NK-92 (cell line): ENCODE data around the gene IL23R.

ENCODE experiments used
- DNase-seq: peaks from one replicate; lab custom pipeline; 2025; ENCODE audit not compliant: unreplicated experiment; lab: John Stamatoyannopoulos, UW

The IL23R gene

DNA sequence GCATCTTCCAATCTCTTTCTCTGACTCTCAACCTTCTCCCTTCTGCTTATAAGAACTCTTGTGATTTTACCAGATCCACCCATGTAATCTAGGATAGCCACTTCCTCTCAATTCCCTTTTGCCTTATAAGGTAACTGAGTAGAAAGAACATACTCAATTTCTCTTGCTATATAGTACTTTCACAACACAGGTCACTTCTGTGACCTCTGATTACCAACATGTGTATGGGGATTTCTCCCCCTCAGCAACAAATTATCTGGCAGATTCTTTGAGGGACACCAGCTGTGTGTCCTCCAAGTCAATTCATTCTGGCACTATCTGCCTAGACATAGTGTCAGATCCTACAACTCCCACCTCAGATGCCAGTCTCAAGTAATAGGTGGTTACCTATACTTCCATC, 62.5 kb downstream of the IL23R start:
- no peak for DNase-seq

DNA sequence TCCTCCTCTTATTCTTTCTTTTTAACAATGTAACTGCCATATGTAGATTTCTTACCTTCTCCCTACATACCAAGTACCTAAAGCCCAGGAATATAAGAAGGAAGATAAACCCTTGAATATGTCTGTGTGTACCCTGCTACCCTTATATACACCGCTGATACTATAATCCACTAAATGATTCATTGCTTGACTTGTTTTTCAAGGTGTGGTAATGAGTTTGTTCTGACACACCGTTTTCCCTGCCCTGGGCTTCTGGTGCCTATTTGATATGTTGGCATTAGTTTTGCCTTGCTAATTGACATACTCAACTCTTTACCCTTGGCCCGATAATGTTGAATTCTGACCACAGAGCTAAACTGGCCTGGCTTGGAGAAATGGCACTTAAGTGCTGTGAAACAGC, 64.3 kb downstream of the IL23R start:
- no peak for DNase-seq

DNA sequence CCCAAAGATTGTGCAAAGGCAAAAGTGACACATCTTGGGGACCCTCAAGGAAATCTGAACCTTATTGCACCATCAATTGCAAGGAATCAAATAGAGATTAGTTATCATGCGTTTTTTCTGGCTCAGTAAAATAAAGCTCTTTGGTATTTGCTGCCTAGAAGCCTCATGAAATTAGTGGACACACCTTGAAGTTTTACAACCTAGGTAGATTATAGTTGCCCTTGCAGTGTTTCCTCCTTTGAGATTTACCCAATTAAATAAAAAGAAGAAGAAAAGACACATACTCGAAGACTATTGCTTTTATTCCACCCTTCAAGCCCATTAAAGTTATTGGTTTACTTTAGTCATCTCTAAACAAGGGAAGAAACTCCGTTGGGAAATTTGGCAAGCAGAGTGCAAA, 70.0 kb downstream of the IL23R start:
- DNase-seq: no peak

DNA sequence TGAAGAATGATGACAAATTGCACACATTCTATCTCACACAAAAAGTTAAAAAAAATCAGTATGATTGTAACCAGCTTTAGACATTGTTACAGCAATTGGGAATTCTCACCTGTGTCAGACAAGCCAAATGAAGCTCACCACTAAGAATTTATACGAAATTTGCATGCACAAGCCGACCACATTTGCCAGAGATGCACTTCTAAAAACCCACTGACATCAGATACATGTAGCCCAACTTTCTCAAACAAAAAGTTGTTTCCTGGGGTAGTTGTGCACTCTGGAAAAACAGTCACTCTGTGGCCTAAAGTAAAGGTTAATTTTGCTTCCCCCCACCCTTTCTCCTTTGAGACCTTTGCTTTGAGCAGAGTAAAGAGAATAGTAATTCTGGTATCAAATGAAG, 73.5 kb downstream of the IL23R start:
- no peak for DNase-seq

DNA sequence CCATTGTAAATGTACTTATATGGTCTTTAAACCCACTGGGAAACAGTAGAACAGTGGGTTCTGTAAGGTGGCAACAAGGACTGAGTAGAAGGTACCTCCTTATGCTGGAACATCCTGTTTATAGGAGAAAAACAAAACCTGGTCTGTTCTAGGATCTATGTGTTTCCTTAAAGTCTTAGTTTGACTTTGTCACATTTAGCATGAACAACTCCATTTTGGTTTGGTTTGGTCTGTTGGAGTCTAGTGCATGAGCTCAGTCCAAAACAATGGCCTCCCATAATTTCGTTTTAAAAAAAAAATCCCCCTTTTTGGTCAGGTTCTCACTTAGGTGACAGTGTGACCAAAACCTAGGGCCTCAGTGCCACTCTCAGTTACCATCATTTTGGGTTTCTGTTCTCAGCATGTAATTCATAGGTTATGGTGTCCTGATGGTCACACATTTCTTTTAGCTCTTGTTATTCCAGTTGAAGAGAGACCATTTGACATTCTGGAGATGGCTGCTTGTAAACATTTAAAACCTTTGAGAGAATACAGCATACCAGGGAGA, 75.0 kb downstream of the IL23R start:
- DNase-seq: no peak

DNA sequence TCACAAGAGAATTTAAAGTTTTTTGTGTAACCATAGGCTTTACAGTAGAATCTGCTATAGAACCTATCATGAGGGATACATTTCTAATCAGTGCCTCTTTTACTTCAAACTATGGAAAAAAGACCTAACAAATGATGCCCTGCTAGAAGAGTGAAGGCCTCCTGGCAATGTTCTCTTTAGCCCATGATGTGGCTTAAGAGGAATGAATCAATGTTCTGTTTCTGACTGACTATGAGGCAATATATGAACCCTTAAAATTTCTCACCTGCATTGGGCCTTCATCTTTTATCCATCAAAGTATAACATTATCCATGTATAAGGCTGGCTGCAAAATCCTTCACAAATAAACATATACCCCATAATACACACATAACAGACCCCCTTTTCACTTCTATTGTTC, 75.8 kb downstream of the IL23R start:
- no peak for DNase-seq

DNA sequence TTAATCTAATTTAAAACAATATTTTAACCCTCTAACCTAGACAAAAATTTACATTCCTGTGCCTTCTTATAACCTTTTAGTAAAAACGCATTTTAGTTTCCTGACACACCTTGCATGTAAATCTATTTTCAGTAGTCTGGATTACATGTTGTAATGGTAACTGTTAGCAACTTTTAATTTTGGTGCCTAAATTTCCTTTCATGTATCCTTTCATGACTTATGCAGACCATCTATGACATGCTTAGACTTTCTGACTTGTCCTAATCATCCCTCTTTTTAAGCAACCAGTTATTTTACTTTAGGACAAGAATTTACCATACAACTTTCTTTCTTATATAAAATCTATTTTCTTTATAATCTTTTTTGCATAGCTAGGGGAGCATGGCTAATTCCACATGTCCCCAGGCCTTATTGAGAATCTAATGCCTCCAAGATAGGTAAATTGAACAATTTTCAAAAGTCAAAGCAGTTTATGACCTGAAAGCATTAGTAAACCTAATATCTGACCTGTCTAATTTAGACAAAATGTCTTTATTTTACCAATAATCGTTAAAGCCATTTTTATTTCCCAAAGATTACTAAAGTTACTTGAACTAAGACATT, 83.9 kb downstream of the IL23R start:
- no peak for DNase-seq

DNA sequence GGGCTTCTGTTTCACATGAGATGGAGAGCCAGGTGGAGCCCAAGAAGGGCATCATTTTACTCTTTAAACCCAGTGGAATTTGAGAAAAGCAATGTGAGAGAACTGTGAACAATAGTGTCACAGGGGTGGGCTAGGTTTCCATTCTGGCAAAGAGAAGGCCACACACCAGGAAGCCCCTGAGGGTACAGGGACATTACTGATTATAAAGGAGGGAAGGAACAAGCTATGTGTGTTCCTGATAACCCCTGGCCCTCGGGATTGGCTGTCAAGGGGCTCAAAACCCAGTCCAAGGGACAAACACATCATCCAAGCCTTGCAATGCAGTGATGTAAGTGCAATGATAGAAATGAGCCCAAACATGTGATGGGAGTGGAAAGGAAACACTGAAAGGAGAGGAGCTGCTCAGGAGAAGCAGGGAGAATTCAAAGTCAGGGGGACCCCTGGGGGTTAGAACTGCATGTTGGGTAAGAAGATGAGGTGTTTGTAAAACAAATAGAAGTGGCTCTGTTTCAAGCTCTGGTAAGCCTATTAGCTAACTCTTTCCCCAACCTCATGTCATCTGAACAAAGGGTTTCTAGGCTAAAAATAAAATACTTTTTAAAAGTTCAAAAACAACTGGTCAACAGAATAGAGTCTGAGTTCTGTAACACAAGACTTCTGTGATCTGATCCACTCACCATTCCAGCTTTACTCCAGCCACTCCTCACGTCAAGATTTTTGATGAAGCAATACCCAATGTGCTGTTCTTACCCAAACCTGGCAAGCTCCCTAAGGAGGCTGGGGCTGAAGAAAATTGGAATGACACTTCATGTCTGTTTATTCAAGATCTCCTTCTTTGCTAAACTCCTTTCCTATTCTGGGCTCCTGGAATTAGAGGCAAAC, 90.3 kb downstream of the IL23R start:
- DNase-seq: no peak

DNA sequence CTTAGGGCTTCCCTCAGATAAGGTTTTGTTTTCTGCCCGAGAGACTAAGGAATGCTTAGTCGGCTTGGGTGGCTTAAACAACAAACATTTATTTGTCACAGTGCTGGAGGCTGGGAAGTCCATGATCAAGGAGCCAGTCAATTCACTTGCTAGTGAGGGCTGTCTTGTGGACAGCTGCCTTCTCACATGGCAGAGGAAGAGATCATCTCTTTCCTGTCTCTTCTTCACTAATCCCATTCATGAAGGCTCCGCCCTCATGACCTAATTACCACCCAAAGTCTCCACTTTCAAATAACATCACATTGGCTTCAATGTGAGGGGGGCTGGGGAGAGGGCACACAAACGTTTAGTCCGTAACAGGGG, 90.9 kb downstream of the IL23R start:
- DNase-seq: no peak

DNA sequence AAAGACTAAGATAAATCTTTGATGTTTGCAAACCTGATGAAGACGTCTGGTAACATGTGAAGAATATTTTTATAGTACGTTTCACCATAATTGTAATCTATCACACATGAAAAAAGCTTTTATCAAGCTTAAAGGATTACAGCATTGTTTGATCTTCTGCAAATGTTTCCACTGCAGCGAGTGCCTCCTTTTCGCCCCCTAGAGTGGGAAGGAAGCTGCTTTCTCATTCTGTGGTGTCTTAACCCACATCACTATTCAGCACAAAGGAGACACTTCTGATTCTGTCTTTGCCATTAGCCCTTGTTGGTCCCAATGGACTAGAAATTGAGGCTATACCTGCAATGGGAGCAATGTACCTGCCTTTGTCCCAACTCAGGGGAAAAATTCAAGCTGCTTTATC, 95.4 kb downstream of the IL23R start:
- no peak for DNase-seq

DNA sequence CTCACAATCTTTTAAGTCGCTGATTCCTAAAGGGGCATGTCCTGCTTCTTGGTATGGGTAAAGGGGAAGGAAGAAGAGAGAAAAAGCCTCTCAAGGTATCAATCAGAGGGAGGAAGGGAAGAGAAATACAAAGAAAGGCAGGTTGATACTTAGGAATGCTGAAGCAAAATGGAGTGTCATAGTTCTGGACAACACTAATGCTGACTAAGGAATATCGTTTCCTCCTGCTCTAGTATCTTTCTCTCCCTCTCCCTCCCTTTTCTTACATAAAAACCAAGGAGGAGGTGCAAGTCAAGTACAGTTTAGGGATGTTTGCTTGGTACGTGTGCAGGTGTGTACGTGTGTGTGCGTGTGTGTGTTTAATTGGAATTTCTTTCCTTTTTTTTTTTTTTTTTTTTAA, 96.5 kb downstream of the IL23R start:
- no peak for DNase-seq

DNA sequence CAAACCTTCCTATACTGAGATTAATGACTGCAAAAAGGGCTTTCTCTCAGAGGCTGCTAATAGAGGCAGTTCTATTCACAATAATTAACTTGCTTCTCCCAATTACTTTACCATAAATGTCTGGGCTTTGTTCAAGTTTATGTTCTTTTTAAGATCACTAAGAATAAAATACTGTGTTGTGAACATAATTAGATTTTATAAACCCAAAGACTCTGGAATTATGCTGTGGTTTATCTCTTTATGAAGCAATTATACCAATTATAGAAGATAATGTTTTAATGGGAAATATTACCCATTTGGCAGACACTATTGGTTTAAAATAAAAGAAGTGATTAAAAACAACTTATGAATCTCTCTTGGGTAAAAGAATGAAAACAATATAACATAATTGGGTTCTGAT, 97.9 kb downstream of the IL23R start:
- no peak for DNase-seq

DNA sequence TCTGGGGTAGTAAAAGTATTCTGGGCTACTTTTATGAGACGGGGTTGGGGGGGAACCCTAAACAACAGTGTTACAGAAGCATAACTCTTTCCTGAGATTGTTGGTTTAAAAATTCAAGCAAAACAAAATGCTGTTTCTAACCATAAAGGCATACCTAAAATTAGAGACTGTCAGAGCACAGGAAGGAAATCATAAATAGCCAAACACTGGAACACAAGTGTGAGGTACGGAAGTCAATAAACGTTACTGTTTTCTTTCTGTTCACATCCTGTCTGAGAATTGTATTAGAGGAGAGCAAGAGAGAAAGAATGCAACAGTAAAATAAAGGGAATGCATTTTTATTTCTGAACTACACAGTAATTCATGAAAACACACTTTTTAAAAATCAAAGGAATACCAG, 98.6 kb downstream of the IL23R start:
- DNase-seq: no peak

DNA sequence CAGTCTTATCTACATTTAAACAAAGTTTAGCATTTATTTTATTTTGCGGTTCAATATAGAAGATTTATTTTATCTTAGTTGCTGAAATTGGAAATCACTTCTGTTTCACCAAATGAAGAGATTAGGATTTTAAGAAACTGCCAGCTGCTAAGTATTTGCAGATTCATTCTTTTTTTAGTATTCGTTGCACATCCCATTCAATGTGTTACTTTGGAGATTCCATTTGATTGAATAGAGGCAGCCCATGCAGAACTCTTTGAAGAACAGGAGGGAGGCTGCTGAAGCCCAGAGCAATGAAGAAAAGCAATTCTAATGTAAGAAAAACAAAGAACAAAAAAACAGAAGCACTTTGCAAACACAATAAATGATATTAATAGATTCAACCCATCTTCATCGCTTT, 102.8 kb downstream of the IL23R start:
- no peak for DNase-seq

DNA sequence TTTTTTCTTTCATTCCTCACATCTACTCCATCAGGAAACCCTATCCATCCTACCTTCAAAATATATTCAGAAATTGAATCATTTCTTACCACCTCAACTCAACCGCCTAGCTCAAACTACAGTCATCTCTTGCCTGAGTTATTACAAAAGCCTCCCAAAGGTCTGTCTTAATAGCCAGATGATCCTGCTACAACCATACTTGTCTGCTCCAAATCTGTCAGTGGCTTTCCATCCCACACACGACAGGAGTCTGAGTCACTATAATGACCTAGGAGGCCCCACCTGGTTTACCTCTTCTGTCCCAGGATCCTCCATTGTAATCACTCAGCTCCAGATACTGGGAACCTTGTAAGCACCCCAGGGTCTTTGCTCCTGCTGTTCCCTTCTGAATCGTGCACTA, 104.3 kb downstream of the IL23R start:
- no peak for DNase-seq

DNA sequence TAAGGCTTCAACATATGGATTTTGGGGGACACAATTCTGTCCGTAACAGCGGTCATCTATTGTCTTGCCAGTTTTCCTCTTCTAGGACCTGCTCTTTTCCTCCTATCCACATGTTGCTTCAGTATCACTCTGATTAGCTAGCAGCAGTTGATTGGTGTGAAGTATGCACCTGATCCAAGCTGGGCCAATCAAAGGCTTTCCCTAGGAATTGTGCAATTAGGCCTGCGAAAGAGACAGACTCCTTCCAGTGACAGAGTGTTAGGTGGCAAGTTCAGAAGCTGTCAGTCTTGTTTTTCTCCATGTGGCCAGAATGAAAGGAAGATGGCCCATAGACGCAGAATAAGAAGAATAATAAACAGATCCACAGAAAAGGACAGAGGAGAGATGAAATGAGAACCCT, 107.3 kb downstream of the IL23R start:
- no peak for DNase-seq

DNA sequence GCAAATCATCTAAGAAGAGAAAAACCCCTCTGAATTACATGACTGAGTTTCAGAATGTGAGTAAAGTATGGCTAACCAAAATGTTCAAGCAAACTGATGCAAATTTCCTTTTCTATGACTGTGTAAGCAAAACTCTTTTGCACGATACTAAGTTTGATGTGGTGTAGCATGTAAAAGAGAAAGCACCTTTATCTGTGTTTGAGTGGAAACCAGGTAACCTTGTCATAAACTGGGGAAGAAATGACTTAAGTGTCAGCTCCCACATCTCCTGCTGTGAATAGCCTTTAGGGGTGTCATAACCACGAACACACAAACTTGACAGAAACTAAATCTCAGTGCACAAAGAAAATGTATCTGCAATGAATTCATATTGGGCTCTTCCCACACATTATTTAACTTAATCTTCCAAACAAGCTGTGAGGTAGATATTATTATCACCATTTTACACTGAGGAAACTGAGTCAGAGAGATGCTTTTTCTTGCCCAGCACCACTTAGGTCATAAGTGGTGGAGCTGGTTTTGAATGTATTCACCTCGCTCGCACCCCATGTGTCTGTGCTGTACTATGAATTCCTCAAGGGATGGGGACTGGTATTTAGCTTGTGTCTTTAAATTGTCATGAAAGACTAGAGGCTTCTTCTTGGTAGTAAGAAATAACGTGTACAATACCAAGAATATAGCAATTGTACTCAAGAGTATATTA, 108.5 kb downstream of the IL23R start:
- no peak for DNase-seq

DNA sequence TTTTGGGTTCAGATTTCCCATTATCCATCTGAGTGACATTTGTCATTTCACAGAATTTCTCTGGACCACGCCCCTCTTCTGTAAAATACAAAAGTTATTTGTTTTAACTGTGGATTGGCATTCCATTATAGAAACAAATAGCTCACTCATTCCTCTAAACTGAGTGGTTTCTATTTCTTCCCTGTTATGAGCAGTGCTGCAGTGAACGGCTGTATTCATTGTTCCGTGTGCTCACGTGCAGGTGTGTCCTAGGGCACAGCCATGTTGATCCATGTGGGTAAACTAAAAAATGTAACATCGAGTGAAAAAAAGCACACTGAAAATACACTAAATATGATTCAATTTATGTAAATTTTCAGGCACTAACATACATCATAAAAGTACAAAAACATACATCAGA, 114.4 kb downstream of the IL23R start:
- no peak for DNase-seq

DNA sequence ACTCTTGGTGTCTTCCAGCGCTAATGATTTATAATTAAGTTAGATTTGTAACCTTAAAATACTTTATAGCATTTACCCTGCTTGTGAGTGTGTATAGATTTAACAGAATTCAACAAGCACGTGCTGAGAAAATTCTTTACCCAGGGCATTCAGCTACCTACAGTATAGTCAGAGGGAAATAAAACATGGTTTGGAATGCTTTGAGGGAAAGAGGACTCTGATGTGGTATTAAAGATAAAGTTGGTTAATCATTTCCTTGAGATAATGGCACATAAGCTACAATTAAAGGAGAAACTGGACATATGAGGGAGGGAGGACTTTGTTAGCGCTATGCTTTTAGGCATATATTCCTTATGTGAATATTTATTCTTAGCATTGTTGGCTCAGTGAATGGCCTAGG, 115.0 kb downstream of the IL23R start:
- DNase-seq: no peak

DNA sequence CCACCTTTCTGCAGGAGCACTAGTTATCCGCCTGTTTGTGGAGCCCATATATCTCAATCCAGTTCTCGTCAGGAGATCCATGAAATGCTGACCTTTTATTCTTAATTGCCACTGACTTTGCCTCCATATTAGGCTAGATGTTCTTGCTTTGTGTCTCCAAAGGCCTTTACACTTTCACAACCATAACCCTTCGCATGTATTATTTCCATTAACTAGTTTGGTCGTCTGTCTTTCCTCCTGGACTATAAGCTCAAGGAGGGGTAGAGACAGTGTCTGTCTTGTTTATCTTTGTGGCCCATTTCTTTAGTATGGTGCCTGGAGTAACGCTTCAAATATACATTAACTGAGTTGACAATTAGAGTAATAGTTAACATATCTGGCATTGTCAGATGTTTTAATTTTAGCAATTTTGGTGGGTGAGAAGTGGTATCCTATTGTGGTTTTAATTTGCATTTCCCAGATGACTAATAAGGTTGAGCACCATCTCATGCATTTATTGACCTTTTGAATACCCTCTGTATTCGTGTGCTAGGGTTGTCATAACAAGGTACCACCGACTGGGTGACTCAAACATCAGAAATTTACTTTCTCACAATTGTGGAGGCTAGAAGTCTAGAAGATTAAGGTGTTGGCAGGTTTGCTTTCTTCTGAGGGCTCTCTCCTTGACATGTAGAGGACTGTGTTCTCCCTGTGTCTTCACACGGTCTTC, 119.7 kb downstream of the IL23R start:
- DNase-seq: no peak

DNA sequence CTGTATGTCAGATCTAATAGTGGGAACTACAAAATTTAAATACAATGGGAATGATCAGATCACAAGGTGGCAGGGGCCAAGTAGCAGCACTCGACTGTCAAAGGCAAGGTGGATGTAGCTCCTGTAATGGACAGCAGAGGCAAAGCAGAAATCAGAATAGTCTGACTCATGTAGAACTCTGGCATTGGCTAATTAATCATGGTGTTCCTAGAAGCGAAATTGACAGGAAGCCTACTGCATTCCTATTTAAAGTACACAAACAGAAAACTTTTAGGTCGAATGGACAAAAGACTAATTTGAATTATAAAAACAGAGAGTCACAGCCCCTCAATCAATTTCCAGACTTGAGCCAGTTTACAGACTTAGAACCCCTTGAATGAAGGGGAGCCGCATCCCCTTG, 124.0 kb downstream of the IL23R start:
- no peak for DNase-seq
